Measurements from ENCODE around the gene KIF12. TPM values are rescaled to one million over a fixed set of nuclear protein-coding genes. Genes with fewer than 3 reads are reported as not detected.

Gene KIF12
- total and polyA plus RNA-seq, 2 donors (not counting 3 experiments of a cell fraction or from before 2014, with no cell fraction given) = 0.46 to 0.97 TPM

DNA sequence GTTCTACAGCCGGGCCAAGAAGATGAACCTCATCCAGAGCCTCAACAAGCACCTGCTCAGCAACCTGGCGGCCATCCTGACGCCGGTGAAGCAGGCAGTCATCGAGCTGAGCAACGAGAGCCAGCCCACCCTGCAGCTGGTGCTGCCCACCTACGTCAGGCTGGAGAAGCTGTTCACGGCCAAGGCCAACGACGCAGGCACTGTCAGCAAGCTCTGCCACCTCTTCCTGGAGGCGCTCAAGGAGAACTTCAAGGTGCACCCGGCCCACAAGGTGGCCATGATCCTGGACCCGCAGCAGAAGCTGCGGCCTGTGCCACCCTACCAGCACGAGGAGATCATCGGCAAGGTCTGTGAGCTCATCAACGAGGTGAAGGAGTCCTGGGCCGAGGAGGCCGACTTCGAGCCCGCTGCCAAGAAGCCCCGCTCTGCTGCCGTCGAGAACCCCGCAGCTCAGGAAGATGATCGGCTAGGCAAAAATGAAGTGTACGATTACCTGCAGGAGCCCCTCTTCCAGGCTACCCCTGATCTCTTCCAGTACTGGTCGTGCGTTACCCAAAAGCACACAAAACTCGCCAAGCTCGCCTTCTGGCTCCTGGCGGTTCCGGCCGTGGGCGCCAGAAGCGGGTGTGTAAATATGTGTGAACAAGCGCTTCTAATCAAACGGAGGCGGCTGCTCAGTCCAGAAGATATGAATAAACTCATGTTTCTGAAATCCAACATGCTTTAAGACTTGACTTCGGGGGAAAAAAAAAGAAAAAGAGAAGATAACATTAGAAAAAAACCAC is 49.5 kb downstream of the KIF12 start:
- DNase-seq (ENCODE audit: low read depth, low spot score) (no peak), FAIRE-seq (no peak)
- ChIA-PET POLR2A (no interaction called here), CTCF (interaction anchor here (0.6 to 1.7 kb wide), 2 partner anchors 56 to 173 kb away, joined by 3 to 4 read pairs; no protein-coding TSS in a partner anchor)
- dilution Hi-C loops (cut with MboI; ENCODE audit: extremely low pct_ligation_motif_present, low sequenced_read_pairs) (no loop called here), intact Hi-C loops (cut with micrococcal nuclease) (no loop called here)
- Histone ChIP-seq H2AFZ (ENCODE audit: low read depth, low read length) (no peak overlapping the region), H3K4me1 (ENCODE audit: control insufficient read depth, extremely low read depth, insufficient read depth, low read length) (peaks cover 4% of the 10 kb centered on the region), H3K4me2 (ENCODE audit: insufficient read depth, low read length) (no peak overlapping the region), H3K27me3 (ENCODE audit: control insufficient read depth in 2 of 2, insufficient read depth in 2 of 2, low read length in 2 of 2) (no peaks in the 10 kb centered on the region), H3K4me3 (replicated peaks in 1 of 3; ENCODE audit: insufficient read depth in 1 of 3, low read depth in 1 of 3, low read length in 3 of 3) (no peak overlapping the region), H4K20me1 (replicated peaks; ENCODE audit: control insufficient read depth, extremely low read depth, insufficient read depth, low read length) (no peaks in the 10 kb centered on the region), H3K9me1 (replicated peaks; ENCODE audit: control insufficient read depth, extremely low read depth, insufficient read depth, low read length) (no peaks in the 10 kb centered on the region), H3K79me2 (ENCODE audit: control insufficient read depth, insufficient read depth, low read length) (no peaks in the 10 kb centered on the region), H3K9ac (replicated peaks; ENCODE audit: extremely low read depth, insufficient read depth, low read length) (no peak overlapping the region), H3K9me3 (replicated peaks; ENCODE audit: control insufficient read depth, insufficient read depth, low read length) (no peaks in the 10 kb centered on the region), H3K27ac (ENCODE audit: insufficient read depth, low read depth, low read length) (no peak overlapping the region), H3K36me3 (ENCODE audit: control insufficient read depth in 2 of 2, extremely low read depth in 1 of 2, insufficient read depth in 2 of 2, low read length in 2 of 2) (peaks cover 21 to 43% of the 10 kb centered on the region in 2 experiments)
- TF ChIP-seq, protein P1, sequence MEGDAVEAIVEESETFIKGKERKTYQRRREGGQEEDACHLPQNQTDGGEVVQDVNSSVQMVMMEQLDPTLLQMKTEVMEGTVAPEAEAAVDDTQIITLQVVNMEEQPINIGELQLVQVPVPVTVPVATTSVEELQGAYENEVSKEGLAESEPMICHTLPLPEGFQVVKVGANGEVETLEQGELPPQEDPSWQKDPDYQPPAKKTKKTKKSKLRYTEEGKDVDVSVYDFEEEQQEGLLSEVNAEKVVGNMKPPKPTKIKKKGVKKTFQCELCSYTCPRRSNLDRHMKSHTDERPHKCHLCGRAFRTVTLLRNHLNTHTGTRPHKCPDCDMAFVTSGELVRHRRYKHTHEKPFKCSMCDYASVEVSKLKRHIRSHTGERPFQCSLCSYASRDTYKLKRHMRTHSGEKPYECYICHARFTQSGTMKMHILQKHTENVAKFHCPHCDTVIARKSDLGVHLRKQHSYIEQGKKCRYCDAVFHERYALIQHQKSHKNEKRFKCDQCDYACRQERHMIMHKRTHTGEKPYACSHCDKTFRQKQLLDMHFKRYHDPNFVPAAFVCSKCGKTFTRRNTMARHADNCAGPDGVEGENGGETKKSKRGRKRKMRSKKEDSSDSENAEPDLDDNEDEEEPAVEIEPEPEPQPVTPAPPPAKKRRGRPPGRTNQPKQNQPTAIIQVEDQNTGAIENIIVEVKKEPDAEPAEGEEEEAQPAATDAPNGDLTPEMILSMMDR (IDR thresholded peaks at IDR 0.05; ENCODE audit: extremely low read depth in 1 of 2, insufficient read depth in 1 of 2, low read depth in 1 of 2, low read length in 2 of 2) = no peak
- no peak for TF ChIP-seq JUN (IDR thresholded peaks at IDR 0.05; ENCODE audit: borderline replicate concordance, insufficient read depth, insufficient read length, low read depth)
- TF ChIP-seq POLR2A (IDR thresholded peaks at IDR 0.05; ENCODE audit: low read depth, low read length) = no peak
- TF ChIP-seq FOS (IDR thresholded peaks at IDR 0.05; ENCODE audit: borderline replicate concordance, insufficient read depth, low read length) = no peak
- BruUV-seq (replicated peaks) = no TSS peak
